ENCODE data around the gene ROR1.
A peak's percentile ranks its signal among the peaks of the same experiment; 100 is the strongest.

ROR1 gene

DNA sequence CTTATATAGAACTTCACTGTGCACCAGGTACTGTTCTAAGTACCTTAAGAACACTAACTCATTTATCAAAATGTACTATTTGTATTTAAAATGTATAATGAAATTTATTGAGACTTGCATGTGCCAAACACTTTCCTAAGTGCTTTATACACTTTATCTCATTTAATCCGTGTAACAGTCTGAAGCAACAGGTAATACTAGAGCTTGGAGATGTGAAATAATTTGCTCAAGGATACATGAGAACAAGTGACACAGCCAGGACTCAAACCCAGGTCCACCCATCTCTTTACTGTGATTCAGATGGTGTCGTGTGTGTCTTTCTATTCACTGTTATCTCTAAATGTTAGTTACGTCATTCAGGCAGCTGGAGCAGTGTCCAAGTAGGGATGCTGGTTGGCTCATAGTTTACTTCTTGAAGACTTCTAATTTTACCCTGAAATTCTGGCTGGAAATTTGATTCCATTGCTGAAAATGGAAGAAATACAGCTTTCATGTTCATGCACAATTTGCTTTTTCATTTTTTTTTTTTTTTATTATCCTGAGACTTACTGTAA, 259.9 kb downstream of the ROR1 start (continued):
- peak; percentile 44 for TF ChIP-seq ZBTB20 (tag by site-specific recombination; IDR thresholded peaks at IDR 0.05)
- TF ChIP-seq ZNF132 (tag by site-specific recombination; IDR thresholded peaks at IDR 0.05; ENCODE audit: borderline replicate concordance), result no peak
- TF ChIP-seq HIC1 (tag by site-specific recombination; IDR thresholded peaks at IDR 0.05), result no peak
- 0 out of 2 replicates have a peak, but pooled peaks have one; percentile 19 for TF ChIP-seq ZXDB (tag by site-specific recombination; IDR thresholded peaks at IDR 0.05)
- TF ChIP-seq ZNF423 (tag by site-specific recombination; IDR thresholded peaks at IDR 0.05), result no peak
- TF ChIP-seq ZNF335 (tag by site-specific recombination; conservative IDR thresholded peaks at IDR 0.05), result 0 out of 2 replicates have a peak, but pooled peaks have one; percentile 22
- peak; percentile 53; the same call in 1 of the 2 replicates for TF ChIP-seq SCRT1 (tag by site-specific recombination; IDR thresholded peaks at IDR 0.05; ENCODE audit: borderline replicate concordance)
- no peak for TF ChIP-seq ZNF580 (tag by site-specific recombination; IDR thresholded peaks at IDR 0.05)
- TF ChIP-seq, protein P1, sequence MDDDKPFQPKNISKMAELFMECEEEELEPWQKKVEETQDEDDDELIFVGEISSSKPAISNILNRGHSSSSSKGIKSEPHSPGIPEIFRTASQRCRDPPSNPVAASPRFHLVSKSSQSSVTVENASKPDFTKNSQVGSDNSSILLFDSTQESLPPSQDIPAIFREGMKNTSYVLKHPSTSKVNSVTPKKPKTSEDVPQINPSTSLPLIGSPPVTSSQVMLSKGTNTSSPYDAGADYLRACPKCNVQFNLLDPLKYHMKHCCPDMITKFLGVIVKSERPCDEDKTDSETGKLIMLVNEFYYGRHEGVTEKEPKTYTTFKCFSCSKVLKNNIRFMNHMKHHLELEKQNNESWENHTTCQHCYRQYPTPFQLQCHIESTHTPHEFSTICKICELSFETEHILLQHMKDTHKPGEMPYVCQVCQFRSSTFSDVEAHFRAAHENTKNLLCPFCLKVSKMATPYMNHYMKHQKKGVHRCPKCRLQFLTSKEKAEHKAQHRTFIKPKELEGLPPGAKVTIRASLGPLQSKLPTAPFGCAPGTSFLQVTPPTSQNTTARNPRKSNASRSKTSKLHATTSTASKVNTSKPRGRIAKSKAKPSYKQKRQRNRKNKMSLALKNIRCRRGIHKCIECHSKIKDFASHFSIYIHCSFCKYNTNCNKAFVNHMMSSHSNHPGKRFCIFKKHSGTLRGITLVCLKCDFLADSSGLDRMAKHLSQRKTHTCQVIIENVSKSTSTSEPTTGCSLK (tag by site-specific recombination; IDR thresholded peaks at IDR 0.05), result no peak
- TF ChIP-seq ZNF366 (tag by site-specific recombination; conservative IDR thresholded peaks at IDR 0.05), result peak; percentile 59; the same call in 1 of the 2 replicates
- TF ChIP-seq ZFP37 (tag by site-specific recombination; IDR thresholded peaks at IDR 0.05), result no peak
- TF ChIP-seq YY2 (tag by site-specific recombination; IDR thresholded peaks at IDR 0.05), result no peak
- TF ChIP-seq ZNF404 (tag by site-specific recombination; IDR thresholded peaks at IDR 0.05), result no peak
- TF ChIP-seq INSM2 (tag by site-specific recombination; IDR thresholded peaks at IDR 0.05), result no peak
- TF ChIP-seq, protein P2, sequence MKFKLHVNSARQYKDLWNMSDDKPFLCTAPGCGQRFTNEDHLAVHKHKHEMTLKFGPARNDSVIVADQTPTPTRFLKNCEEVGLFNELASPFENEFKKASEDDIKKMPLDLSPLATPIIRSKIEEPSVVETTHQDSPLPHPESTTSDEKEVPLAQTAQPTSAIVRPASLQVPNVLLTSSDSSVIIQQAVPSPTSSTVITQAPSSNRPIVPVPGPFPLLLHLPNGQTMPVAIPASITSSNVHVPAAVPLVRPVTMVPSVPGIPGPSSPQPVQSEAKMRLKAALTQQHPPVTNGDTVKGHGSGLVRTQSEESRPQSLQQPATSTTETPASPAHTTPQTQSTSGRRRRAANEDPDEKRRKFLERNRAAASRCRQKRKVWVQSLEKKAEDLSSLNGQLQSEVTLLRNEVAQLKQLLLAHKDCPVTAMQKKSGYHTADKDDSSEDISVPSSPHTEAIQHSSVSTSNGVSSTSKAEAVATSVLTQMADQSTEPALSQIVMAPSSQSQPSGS (tag by site-specific recombination; IDR thresholded peaks at IDR 0.05; ENCODE audit: low read depth), result peak; percentile 85
- no peak for TF ChIP-seq ZNF707 (tag by site-specific recombination; IDR thresholded peaks at IDR 0.05)
- TF ChIP-seq PRDM6 (tag by site-specific recombination; IDR thresholded peaks at IDR 0.05), result peak; percentile 69
- no peak for TF ChIP-seq ZNF114 (tag by site-specific recombination; IDR thresholded peaks at IDR 0.05)
- no peak for TF ChIP-seq ZNF138 (tag by site-specific recombination; IDR thresholded peaks at IDR 0.05; ENCODE audit: borderline replicate concordance)
- no peak for TF ChIP-seq ZNF398 (tag by site-specific recombination; IDR thresholded peaks at IDR 0.05)
- TF ChIP-seq ELK4 (IDR thresholded peaks at IDR 0.05; ENCODE audit: borderline replicate concordance, low read depth, low read length), result no peak
- TF ChIP-seq, protein P3, sequence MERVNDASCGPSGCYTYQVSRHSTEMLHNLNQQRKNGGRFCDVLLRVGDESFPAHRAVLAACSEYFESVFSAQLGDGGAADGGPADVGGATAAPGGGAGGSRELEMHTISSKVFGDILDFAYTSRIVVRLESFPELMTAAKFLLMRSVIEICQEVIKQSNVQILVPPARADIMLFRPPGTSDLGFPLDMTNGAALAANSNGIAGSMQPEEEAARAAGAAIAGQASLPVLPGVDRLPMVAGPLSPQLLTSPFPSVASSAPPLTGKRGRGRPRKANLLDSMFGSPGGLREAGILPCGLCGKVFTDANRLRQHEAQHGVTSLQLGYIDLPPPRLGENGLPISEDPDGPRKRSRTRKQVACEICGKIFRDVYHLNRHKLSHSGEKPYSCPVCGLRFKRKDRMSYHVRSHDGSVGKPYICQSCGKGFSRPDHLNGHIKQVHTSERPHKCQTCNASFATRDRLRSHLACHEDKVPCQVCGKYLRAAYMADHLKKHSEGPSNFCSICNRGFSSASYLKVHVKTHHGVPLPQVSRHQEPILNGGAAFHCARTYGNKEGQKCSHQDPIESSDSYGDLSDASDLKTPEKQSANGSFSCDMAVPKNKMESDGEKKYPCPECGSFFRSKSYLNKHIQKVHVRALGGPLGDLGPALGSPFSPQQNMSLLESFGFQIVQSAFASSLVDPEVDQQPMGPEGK (tag by site-specific recombination; IDR thresholded peaks at IDR 0.05), result 0 out of 2 replicates have a peak, but pooled peaks have one; percentile 9

All from HEK293 (cell line).